Stimulated activated CD4-positive, alpha-beta T cell treated with anti-CD3 and anti-CD28 coated beads, Interleukin-2, amount 100 ng/mL, for 48 hours (primary cell): ENCODE measurements around the gene RWDD1.
A peak's percentile ranks its signal among the peaks of the same experiment; 100 is the strongest.
"Not testable (repeated sequence)": the region's sequence is repeated elsewhere in the genome, so short reads cannot be mapped to it uniquely, and the experiment has no call there.

Source experiments
- DNase-seq, 2 donors: peaks; one replicate each; pipeline ENCODE4 v3.0.0-alpha.2; 2020

The RWDD1 gene

GRCh38 chr6:116561377-116562018 is 9.8 kb upstream of the RWDD1 start:
- DNase-seq = peak; percentile 59 to 61

GRCh38 chr6:116562019-116562403 is 9.3 kb upstream of the RWDD1 start:
- DNase-seq = no peak

- DNase-seq = no peak
Measured at GRCh38 chr6:116562614-116563013, 8.7 kb upstream of the RWDD1 start.

GRCh38 chr6:116563830-116564229 is 7.5 kb upstream of the RWDD1 start:
- no peak for DNase-seq

- no peak for DNase-seq
Measured at GRCh38 chr6:116564311-116564710, 7.0 kb upstream of the RWDD1 start.

GRCh38 chr6:116564921-116565872 is 6.1 kb upstream of the RWDD1 start:
- no peak for DNase-seq

GRCh38 chr6:116568111-116568510 is 3.2 kb upstream of the RWDD1 start:
- no peak for DNase-seq

- DNase-seq = no peak
Measured at GRCh38 chr6:116568821-116569755, 2.2 kb upstream of the RWDD1 start.

GRCh38 chr6:116571683-116572000 is 338 bp downstream of the RWDD1 start:
- DNase-seq = no peak

- DNase-seq = peak in 1 of 2 donors; percentile 14
Measured at GRCh38 chr6:116572162-116572561, 858 bp downstream of the RWDD1 start.

GRCh38 chr6:116575227-116575626 is 3.9 kb downstream of the RWDD1 start:
- DNase-seq = no peak

- no peak for DNase-seq
Measured at GRCh38 chr6:116577486-116577885, 6.2 kb downstream of the RWDD1 start.

- no peak for DNase-seq
Measured at GRCh38 chr6:116578335-116578734, 7.0 kb downstream of the RWDD1 start.

GRCh38 chr6:116579143-116579542 is 7.8 kb downstream of the RWDD1 start:
- no peak for DNase-seq

- no peak for DNase-seq
Measured at GRCh38 chr6:116580198-116580597, 8.9 kb downstream of the RWDD1 start.

GRCh38 chr6:116586276-116586675 is 15.0 kb downstream of the RWDD1 start:
- DNase-seq = no peak

GRCh38 chr6:116586738-116587137 is 15.4 kb downstream of the RWDD1 start:
- DNase-seq = no peak

- no peak for DNase-seq
Measured at GRCh38 chr6:116595247-116595646, 23.9 kb downstream of the RWDD1 start.

GRCh38 chr6:116596815-116597214 is 25.5 kb downstream of the RWDD1 start:
- no peak for DNase-seq

GRCh38 chr6:116603916-116604315 is 32.6 kb downstream of the RWDD1 start:
- DNase-seq = not testable (repeated sequence)

GRCh38 chr6:116604868-116605267 is 33.6 kb downstream of the RWDD1 start:
- not testable (repeated sequence) for DNase-seq

GRCh38 chr6:116605935-116606334 is 34.6 kb downstream of the RWDD1 start:
- DNase-seq = no peak

GRCh38 chr6:116611056-116611455 is 39.8 kb downstream of the RWDD1 start:
- DNase-seq = no peak
